ENCODE data around the gene UGGT1.

Gene UGGT1, protein sequence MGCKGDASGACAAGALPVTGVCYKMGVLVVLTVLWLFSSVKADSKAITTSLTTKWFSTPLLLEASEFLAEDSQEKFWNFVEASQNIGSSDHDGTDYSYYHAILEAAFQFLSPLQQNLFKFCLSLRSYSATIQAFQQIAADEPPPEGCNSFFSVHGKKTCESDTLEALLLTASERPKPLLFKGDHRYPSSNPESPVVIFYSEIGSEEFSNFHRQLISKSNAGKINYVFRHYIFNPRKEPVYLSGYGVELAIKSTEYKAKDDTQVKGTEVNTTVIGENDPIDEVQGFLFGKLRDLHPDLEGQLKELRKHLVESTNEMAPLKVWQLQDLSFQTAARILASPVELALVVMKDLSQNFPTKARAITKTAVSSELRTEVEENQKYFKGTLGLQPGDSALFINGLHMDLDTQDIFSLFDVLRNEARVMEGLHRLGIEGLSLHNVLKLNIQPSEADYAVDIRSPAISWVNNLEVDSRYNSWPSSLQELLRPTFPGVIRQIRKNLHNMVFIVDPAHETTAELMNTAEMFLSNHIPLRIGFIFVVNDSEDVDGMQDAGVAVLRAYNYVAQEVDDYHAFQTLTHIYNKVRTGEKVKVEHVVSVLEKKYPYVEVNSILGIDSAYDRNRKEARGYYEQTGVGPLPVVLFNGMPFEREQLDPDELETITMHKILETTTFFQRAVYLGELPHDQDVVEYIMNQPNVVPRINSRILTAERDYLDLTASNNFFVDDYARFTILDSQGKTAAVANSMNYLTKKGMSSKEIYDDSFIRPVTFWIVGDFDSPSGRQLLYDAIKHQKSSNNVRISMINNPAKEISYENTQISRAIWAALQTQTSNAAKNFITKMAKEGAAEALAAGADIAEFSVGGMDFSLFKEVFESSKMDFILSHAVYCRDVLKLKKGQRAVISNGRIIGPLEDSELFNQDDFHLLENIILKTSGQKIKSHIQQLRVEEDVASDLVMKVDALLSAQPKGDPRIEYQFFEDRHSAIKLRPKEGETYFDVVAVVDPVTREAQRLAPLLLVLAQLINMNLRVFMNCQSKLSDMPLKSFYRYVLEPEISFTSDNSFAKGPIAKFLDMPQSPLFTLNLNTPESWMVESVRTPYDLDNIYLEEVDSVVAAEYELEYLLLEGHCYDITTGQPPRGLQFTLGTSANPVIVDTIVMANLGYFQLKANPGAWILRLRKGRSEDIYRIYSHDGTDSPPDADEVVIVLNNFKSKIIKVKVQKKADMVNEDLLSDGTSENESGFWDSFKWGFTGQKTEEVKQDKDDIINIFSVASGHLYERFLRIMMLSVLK (N-terminal part only)
- 122 reads per million, percentile 86 among the genes with 10 or more reads in this experiment for total RNA-seq

DNA sequence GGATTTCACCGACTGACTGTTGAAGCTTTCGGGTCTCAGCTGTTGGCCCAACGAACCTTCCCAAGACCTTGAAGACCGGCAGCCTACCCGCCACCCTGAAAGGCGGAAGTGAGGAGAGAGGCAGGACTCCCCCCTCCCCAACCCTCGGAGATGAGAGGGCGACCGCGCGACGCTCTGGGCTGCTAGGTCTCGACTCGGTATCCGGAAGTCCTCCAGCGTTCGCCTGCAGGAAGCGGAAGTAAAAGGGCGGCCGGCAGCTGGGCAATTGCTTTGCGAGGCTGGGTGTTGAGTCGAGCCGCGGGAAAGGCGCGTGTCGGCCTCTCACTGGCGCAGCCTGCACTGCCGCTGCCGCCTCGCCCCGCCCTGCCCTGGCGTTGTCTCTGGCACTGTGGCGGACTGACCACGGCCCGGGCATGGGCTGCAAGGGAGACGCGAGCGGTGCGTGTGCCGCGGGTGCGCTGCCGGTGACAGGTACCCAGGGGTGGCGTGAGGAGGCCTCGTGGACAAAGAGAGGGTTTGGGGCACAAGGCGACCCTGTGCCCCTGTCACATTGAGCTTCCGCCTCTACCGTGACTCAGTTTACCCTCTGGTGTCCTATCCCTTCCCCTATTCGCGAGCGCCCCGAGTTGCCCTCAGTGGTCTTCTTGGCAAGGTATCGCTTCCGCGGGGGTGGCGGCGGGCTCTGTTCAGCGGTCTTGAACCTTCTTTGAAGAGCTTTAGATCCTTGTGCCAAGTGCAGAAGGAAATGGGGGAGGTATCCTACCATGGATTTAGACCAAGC is at the start of gene UGGT1:
Gene UGGT1, plus strand, starts transcription at position 256 of the 781 bp plus-strand sequence. Its CDS starts 158 bp downstream, at position 414.
- peak; percentile 89 for DNase-seq

DNA sequence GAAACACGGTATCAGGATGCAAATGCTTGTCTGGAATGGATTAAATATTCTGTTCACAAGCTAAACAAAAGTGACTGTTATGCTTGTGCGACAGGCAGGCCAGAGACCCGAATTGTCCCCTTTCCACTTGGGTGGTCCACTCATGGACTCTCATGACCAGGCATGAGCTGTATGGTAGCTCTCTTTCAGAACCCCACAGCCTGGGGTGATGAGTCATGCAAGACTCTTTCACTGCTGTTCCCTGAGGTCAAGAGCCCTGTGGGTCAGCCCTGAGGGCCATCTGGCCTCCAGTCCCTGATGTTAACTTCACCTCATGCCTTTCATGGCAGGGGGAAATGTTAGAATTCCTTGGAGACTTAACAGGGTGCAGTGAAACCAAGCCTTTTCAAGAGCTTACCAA is 49.4 kb upstream of the UGGT1 start:
- no peak for DNase-seq

DNA sequence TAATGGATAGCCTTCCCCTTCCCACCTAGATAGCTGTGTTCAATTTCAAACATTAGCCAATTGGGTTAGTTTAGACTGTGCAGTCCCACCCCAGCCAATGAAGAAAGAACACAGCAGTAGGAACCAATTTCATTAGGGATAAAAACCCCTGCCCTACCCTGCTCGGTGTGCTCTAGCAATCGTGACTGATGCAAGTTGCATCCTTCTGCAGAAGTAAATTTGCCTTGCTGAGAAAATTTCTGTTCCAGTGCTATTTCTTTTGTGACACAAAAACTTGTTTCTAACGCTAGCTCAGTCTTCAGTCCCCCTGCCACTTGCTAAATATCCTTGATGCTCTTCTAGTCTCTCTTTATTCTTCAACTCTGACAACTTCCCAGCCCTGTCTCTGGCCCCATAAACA is 48.0 kb upstream of the UGGT1 start:
- DNase-seq: no peak

DNA sequence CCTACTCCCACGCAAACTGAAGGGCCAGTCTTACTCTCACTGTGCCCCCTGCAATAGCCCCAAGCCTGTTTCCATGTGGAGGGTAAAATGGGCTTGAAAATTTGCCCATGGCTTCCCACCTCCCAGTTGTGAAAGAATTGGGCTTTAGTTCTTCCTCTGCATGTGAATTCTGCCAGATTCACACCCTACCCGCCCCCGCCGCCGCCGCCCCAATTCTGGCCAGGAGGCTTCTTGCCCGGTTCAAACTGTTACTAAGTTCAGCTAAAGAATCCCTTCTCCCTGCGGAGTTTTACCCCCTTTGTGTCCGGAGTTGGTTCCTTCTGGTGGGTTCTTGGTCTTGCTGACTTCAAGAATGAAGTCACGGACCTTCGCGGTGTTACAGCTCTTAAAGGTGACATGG is 37.7 kb upstream of the UGGT1 start:
- DNase-seq: no peak

DNA sequence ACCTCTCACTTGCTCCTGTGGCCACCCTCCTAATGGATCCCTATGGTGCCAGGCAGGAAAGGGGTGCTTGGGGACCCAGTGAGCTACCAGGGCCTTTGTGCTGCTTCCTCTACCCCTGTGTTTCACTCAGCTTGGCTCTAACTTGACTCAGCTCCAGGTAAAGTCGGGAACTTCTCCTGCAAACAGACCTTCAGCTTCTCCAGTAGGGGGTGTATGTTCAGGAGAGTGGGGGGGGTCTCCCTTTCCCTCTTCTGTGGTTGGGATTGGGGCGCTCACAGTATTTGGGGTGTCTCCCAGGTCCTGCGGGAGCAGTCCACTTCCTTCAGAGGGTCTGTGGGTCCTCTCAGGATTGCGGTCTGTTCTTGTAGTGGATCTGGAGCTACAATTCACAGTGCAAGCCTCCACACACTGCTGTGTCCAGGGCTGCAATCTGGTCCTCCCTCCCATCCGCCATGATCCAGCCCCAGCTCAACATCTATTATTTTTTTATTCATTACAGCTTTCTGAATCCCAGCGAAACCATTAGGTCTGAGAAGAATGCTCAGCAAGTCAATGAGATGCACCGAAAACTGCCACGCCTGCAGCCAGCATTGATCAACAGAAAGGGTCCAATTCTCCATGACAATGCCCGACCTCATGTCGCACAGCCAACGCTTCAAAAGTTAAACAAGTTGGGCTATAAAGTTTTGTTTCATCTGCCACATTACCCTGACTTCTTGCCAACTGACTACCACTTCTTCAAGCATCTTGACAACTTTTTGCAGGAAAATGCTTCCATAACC is 36.7 kb upstream of the UGGT1 start:
- DNase-seq: no peak

DNA sequence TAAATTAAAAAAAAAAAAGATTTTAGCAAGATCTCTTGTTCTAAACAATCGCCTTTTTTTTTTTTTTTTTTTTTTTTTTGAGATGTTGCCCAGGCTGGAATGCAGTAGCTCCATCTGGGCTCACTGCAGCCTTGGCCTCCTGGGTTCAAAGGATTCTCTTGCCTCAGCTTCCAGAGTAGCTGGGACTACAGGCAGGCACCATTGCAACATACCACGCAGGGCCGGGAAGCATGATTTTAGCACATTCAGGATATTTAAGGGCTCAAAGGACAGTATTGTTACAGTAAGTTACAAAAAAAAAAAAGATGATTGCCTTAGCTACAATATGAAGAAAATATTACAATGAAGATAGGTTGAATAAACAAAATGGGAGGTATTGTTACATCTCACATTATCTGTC is 33.7 kb upstream of the UGGT1 start:
- no peak for DNase-seq

DNA sequence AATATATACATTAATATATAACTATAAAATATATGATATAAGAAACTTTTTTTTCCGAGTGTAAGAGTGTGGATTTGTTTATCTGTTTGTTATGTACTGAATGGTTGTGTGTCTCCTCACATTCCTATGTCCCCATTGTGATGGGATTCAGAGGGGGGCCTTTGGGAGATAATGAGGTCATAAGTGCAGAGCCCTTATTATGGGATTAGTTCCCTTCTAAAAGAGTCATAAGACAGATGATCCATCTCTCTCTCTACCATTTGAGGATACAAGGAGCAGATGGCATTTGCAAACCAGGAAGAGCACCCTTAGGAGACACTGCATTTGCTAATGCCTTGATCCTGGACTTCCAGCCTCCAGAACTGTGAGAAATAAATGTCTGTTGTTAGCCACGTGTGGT is 32.9 kb upstream of the UGGT1 start:
- DNase-seq: no peak

DNA sequence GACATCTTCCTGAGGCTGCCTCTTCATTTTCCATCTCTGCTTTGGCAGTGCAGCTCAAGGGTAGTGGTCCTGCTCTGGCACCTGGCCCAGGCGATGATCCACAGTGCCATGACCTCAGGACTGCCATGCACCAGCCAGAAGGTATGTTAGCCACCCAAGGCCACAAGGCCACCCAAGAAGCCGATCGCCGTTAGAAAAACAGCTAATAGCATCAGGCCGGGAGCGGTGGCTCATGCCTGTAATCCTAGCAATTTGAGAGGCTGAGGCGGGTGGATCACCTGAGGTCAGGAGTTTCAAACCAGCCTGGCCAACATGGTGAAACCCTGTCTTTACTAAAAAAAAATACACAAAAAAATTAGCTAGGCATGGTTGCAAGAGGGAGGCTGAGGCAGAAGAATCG is 28.4 kb upstream of the UGGT1 start:
- no peak for DNase-seq

DNA sequence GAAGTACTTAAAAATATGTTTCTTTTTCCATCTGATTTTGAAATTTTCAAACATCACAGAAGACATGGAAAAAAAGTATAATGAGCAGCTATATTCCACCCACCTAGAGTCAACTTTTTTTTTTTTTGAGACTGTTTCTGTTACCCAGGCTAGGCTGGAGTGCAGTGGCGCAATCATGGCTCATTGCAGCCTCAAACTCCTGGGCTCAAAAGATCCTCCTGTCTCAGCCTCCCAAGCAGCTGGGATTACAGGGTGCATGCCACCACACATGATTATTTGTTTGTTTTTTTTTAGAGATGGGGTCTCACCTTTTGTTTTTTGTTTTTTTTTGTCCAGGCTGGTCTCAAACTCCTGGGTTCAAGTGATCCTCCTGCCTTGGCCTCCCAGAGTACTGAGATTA is 26.6 kb upstream of the UGGT1 start:
- no peak for DNase-seq

DNA sequence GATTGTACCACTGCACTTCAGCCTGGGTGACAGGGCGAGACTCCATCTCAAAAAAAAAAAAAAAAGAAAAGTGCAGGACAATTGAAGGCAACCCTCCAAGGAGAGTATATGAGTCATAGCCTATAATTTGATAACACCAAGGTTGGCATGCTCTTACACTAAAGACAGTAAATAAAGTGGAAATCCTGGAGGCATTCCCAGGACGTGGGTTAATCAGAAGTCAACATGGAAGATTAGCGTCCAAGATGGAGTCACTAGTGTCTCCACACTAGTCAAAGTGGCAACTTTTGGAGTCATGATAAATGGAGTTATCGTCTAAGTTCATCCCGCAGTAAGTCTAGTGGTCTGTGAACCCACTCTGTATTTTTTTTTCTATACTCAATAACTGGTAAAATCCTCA is 21.2 kb upstream of the UGGT1 start:
- DNase-seq: no peak

DNA sequence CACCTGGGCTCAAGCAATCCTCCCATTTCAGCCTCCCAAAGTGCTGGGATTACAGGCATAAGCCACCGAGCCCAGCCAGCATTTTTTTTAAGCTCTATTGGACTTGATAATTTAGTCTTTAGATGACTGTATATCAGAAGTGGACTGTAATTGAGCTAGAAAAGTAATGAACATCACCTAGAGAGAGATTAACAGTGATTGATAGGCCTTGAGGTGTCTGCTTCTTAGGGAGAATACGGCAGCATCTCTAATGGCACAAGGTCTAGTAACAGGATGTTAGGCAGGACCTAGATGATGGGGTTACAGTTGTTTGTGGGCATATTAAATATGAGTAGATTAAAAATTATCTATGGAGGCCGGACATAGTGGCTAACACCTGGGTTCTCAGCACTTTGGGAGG is 17.7 kb upstream of the UGGT1 start:
- no peak for DNase-seq

DNA sequence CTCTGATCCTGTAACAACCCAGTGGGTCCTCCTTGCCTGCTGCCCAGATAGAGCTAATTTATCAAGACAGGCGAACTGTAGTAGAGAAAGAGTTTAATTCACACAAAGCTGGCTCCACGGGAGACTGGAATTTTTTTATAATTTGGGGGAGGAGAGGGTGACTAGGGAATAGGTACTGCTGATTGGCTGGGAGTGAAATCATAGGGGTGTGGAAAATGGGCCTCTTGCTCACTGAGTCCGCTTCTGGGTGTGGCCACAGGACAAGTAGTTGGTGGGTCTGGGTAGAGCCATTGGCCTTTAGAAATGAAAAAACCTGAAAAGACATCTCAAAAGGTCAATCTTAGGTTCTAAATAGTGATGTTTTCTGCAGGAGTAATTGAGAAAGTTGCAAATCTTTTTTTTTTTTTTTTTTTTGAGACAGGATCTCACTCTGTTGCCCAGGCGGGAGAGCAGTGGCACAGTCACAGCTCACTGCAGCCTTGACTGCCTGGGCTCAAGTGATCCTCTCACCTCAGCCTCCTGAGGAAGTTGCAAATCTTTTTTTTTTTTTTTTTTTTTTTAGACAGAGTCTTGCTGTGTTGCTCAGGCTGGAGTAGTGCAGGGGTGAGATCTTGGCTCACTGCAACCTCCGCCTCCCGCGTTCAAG is 14.4 kb upstream of the UGGT1 start:
- DNase-seq: no peak

DNA sequence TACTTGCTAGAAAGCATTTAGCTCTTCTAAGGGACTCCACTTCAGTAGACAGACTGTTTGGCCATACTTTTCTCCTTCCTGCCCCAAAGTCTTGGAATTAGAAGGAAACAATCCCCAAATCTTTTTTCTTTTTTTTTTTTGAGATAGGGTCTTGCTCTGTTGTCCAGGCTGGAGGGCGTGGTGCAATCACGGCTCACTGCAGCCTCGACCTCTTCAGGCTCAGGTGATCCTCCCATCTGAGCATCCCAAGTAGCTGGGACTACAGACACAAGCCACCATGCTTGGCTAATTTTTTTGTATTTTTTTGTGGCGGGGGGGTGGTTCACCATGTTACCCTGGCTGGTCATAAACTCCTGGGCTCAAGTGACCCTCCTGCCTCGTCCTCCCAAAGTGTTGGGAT is 6.2 kb upstream of the UGGT1 start:
- DNase-seq: no peak

DNA sequence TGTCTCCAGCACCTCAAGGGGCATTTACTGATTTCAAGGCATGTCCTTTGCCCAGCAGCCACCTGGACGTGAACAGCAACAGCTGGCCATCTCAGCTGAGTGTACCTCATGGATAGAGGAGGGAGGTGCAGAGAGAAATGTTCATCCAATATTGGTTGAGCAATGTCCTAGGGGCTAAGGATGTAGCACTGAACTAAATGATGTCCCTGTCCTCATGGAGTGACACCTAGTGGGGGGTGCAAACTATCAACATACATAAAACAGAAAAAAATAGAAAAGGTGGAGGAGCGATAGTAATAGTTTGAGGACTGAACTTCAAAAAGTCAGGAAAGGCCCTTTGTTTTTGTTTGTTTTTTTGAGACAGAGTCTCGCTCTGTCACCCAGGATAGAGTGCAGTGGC is 4.8 kb upstream of the UGGT1 start:
- DNase-seq: no peak

DNA sequence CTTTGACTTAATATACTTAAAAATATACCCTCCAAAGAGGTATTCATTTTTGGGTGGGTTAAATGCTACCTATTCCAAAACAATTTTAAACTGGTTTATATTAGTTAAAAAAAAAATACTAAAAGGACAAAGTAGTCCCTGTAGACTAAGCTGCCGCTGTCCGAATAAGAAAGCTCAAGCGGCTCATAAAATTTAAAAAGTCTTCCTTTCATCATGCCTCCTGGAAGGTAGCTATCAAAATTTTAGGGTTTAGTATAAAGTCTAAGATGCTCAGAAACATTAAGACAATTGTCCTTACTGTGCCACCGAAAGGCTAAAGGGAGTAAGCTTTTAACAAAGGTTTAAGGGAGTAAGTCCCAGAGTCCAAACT is 440 bp upstream of the UGGT1 start:
- no peak for DNase-seq

DNA sequence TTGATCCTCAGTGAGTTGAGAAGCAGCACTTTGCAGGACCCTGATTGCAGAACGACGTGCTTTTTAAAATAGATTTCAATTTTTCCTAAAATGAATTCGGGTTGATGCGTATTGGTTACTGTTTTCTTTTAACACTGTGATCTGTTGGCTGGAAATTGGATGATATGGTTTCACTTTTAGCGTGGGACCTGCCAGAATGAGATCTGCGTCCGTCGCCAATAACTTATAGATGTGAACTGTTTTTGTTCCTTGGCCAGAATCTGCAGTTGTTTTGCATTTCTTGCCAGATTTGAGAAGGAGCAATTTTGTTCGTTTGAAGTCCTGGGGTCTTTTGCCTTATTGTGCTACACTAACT is 703 bp downstream of the UGGT1 start:
- no peak for DNase-seq

DNA sequence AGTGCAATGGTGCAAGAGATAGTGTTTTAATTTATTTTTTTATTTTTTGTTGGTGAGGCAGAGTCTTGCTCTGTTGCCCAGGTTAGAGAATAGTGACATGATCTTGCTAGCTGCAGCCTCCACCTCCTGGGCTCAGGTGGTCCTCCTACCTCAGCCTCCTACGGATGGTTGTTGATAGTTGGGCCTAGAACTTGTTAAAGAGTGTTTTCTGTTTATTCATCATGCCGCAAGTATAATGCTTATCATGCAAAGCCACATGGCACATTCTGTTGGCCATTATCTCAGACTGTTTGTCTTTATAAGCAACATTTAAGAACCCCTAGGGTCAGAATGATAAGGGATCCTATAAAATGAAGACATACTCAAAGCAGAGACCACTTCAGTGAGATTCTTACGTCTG is 1.7 kb downstream of the UGGT1 start:
- DNase-seq: no peak

DNA sequence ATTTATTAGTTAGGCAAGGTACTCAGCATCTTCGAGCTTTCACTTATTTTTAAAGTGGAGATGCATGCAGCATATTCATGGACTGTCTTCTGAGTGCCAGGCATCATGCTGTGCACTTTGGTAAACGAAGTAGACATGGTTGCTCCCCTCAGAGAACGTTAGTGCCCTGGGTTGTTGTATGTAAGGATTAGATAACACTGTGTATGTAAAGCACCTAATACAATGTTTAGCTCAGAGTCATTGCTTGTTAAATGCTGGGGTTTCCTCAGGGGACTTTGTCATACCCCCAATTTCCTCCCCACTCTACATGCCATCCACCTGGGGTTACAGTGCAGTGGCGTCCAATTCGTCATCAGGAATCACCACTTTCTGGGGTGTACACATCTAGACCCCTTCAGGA is 2.8 kb downstream of the UGGT1 start:
- DNase-seq: no peak

DNA sequence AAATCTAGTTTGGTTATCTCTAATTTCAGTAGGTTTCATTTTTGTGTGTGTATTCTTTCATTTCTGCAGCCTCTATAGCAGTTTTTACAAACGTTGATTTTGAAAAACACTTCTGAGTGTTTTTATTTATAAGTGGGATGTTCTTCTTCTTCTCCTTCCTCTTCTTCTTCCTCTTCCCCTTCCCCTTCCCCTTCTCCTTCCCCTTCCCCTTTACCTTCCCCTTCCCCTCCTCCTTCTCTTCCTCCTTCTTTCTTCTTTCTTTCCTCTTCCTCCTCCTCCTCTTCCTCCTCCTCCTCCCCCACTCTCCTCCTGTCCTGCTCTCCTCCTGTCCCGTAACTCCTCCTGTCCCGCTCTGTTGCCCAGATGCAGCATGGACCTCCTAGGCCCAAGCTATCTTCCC is 4.2 kb downstream of the UGGT1 start:
- no peak for DNase-seq

DNA sequence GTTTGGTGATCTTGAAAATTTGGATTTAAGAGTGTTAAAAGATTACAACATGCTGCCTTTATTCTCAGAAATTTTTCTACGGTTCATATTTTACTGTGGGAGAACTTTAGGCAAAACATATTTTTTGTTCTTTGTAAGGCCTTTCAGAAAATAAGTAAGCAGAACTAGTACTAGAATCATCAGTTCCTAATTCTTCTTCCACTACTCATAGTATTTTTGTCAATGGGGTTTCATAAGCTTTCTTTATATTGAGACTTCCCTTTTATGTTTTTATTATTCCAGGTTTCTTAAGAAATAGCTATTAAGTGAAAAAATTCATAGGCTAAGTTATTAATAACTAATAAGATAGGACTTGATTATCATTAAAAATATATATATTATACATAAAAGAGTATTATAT is 12.4 kb downstream of the UGGT1 start:
- DNase-seq: no peak

DNA sequence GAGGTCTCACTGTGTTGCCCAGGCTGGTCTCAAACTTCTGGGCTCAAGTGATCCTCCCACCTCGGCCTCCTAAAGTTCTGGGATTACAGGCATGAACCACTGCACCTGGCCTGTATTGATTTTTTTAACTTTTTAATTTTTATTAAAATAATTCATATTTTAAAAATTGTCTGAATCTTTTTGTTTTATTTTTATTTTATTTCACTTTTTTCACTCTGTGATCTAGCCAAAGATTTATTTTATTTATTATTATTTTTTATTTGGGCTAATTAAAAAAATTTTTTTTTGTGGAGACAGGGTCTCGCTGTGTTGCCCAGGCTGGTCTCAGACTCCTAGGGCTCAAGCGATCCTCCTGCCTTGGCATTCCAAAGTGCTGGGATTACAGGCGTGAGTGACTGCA is 14.1 kb downstream of the UGGT1 start:
- no peak for DNase-seq

Measured in effector CD4-positive, alpha-beta T cell (primary cell).